Inflammatory macrophage treated with lipopolysaccharide for 4 hours (primary cell): Measurements from ENCODE around the gene P2RY6.
"Not testable (repeated sequence)": the region's sequence is repeated elsewhere in the genome, so short reads cannot be mapped to it uniquely, and the experiment has no call there.

ENCODE experiments used
- DNase-seq: peaks from one replicate; pipeline ENCODE4 v3.0.0-alpha.2; 2020

Gene P2RY6

GRCh38 chr11:73262851-73263495 lies 9.2 kb upstream of the P2RY6 start:
- peak; percentile 81 for DNase-seq

GRCh38 chr11:73263640-73264039 lies 8.5 kb upstream of the P2RY6 start:
- no peak for DNase-seq

GRCh38 chr11:73265278-73265810 lies 6.8 kb upstream of the P2RY6 start:
- DNase-seq: no peak

DNA sequence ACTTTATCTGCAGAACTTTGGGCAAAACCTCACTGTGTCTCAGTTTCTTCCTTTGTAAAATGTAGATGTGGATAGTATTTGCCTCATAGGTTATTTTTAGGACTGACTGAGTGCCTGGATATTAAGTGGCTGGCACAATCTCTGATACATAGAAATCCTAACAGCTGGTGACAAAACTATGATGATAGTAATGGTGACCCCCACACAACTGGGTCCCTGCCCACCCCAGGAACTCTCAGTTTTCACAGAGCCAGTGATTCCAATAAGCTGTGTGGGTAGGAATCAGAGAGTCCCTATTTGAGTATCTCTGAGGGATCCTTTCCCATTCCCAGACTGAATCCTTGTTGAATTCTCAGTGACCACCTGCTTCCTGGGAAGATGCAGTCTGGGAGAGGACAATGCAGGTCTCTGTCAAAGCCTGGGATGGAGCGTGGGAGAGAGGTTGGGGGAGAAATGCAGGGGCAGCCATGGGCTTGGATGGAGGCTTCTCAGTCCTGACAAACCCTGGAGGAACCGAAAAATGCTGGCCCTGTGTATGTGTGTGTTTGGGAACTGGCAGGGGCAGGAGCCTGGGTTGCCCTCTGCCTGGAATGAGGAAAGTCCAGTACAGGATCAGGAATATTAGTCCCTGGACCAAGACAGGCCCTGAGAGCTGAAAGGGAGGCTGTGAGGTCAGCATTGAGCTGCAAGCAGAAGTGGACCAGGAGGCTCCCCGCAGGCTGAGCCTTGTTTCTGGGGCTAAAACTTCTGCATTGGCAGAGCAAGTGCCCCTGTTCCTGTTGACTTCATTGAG lies 6.1 kb upstream of the P2RY6 start:
- DNase-seq: no peak

GRCh38 chr11:73266646-73267020 lies 5.5 kb upstream of the P2RY6 start:
- no peak for DNase-seq

GRCh38 chr11:73267122-73267846 lies 4.9 kb upstream of the P2RY6 start:
- DNase-seq: no peak

- no peak for DNase-seq
These were observed 4.1 kb upstream of the P2RY6 start for GRCh38 chr11:73267906-73268540.

- no peak for DNase-seq
These were observed 3.4 kb upstream of the P2RY6 start for GRCh38 chr11:73268671-73269271.

DNA sequence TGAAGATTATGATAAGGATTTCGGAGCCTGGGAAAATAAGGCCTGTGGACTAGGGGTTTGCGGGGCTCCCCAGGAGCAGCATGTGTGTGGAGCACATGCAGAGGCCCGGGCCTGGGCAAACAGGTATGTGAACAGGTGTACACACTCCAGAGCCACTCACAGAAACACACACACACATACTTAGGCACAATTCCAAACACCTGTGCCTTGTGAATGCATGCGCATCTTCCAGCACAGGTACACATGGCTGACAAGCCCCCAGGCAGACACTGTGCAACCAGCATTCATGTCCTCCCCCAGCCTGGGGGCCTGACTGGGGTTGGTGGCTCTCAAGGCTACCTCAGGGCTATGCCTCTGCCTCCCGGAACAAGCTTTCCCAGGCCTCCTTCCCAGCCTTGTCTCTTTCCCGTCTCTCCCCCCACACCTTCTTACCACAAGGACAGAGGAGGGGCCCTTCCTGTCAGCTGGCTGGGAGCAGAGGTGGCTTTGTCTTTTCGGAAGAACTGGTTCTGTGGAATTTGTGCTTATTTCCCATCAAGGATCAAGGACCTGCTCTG lies 2.6 kb upstream of the P2RY6 start:
- no peak for DNase-seq

GRCh38 chr11:73270016-73270854 lies 1.9 kb upstream of the P2RY6 start:
- DNase-seq: peak; percentile 87

GRCh38 chr11:73270855-73271477 lies 1.2 kb upstream of the P2RY6 start:
- no peak for DNase-seq

GRCh38 chr11:73271478-73271865 lies 666 bp upstream of the P2RY6 start:
- not testable (repeated sequence) for DNase-seq

- no peak for DNase-seq
These were observed 521 bp downstream of the P2RY6 start for GRCh38 chr11:73272680-73273038.

DNA sequence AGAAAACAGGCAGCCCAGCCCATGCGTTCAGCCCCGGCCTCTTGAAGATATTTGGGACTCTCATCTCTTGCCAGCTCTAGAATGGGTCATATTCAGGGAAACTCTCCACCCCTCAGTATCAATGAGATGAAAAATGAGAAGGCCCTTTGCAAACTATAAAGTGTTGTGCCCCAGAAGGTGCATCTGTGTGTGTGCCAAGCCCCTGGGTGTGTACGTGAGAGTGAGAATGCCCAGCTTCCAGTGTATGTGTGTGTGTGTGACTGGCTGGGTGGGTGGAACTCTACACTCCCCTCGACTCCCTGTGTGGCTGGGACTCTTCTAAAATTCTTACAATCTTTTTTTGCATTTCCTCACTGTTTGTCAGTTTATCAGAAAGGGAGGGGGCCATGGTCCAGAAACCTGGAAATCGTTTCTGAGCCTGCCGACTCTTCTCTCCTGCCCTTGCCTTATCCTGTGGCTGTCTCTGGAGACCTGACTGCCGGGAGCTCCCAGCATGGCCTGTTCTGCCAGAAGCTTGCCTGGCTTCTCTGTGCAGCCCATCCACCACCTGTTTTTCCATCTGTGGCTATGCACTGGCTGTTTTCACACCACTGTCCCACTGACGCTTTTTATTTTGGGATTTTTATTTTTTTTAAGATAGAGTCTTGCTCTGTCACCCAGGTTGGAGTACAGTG lies 1.2 kb downstream of the P2RY6 start:
- no peak for DNase-seq

DNA sequence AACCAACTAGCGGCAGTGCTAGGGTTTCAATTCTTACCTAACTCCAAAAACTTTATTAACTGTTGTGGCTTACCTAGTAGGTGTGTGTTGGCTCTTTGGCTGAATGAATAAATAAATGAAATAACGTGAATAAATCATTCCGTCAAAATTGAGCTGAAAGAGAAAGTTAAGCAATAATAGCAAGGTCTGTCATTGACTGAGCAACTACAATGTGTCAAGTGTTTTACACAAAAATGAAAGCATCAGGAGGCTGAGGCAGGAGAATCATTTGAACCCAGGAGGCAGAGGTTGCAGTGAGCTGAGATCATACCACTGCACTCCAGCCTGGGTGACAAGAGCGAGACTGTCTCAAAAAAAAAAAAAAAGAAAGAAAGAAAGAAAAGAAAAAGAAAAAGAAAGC lies 2.1 kb downstream of the P2RY6 start:
- peak; percentile 70 for DNase-seq

DNA sequence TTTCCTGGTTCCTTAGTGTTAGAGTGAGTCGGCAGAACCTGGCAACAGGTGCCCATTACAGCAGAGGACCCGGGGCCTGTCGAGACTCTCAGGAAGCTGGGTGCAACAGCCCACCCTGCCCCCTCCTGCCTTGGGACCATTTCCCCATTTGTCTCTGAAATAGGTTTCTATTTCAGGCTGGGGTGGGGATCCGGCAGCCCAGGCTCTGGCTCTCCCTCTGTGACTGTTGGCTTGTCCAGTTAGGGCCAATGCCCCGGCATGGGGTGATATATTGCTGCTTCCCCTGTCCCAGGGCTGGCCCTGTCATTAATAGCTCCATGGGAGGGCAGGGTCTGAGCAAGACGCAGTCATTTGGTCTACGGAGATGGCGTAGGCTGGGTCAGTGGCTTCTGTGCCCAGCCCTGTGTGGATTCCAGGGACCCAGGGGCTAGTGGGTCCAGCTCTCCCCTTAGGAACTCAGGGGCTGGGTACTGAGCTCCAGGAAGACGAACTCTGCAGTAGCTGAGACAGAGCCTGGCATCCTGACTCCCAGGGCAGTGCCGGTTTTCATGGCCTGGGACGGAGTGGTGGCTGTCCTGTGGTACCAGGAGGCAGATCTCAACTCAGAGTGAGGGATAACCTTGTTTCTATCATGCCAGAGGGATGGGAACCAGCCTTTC lies 2.7 kb downstream of the P2RY6 start:
- DNase-seq: peak; percentile 70

- no peak for DNase-seq
These were observed 3.2 kb downstream of the P2RY6 start for GRCh38 chr11:73275381-73275750.

DNA sequence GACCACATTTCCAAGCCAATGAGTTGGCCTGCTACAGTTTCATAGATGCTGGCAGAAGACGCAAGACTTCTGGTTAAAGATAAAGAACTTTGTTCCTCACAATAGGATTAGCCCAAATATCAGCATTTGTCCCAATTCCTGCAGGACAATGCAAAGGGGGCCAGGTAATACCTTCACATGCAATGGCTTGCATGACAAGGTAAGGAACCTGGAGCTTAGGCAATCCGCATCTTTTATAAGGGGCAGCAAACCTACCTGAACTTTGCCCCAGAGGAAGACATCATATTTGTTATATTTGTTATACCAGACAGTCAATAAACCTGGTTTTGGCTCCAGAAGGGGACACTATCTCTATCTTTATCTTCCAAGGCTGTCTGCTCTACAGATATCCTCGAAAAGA lies 5.3 kb downstream of the P2RY6 start:
- DNase-seq: no peak

DNA sequence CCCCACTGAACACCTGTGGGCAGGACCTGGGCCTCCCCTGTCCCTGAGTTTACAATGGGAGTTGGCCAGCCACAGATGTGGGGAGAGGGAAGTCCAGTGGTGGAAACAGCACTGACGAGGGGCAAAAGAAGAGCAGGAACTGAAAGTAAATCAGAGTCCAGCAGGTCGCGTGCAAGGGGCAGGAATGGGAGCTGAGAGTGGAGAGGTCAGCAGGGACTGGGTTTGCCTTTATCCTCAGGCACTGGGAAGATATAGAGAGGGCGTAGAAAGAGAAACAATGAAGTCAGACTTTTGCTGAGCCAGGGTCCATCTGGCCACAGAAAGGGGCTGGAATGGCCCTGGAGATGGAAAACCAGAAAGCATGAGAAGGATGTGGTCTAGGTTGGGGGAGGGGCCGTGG lies 8.5 kb downstream of the P2RY6 start:
- peak; percentile 75 for DNase-seq

DNA sequence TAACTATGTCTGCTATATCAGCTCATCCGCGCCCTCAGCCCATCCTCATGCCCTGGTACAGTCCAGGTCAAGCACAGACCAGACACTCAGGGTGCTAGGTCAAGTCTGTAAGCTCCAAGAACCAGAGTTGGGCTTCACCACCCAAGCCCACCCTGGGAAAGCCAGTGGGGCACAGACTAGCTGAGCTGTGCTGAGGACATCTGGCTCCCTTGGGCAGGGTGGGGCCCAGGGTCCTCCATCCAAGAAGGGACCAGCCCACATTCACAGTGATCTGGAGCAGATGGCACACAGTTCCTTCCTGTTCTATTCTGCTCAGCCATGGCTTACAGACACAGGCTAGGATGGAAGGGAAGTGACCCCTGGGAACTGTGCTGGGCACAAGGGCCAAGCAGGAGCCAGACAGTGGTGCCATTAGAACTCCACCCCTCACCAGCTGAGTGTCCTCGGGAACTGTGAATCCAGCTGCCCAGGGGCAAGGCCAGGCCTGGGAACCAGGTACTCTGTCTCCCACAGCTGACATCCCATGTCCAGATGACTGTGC lies 9.1 kb downstream of the P2RY6 start:
- DNase-seq: peak; percentile 47
